Measurements from ENCODE around the gene CISD2.
"Not testable (repeated sequence)": the region's sequence is repeated elsewhere in the genome, so short reads cannot be mapped to it uniquely, and the experiment has no call there.

Gene CISD2

GRCh38 chr4:102901804-102902203 is 33.0 kb downstream of the CISD2 start:
- H3K27ac ChIP-seq: no peak overlapping the region
- no peak for TF ChIP-seq CTCF (conservative IDR thresholded peaks at IDR 0.05)
- no peak for TF ChIP-seq ZFX (IDR thresholded peaks at IDR 0.05)

GRCh38 chr4:102918859-102919258 is 50.1 kb downstream of the CISD2 start:
- TF ChIP-seq CTCF (conservative IDR thresholded peaks at IDR 0.05): no peak
- TF ChIP-seq ZFX (IDR thresholded peaks at IDR 0.05): no peak
- no peak overlapping the region for H3K27ac ChIP-seq

- not testable (repeated sequence) for H3K27ac ChIP-seq
These were observed 50.9 kb downstream of the CISD2 start for GRCh38 chr4:102919697-102920096.

- no peak for TF ChIP-seq ZFX (IDR thresholded peaks at IDR 0.05)
- no peak for TF ChIP-seq CTCF (conservative IDR thresholded peaks at IDR 0.05)
- no peak overlapping the region for H3K27ac ChIP-seq
These were observed 66.9 kb downstream of the CISD2 start for GRCh38 chr4:102935716-102936115.

GRCh38 chr4:102938063-102938462 is 69.3 kb downstream of the CISD2 start:
- not testable (repeated sequence) for H3K27ac ChIP-seq
